DMS53 treated with DMSO at 0.1 percent for 48 hours (cell line): ENCODE measurements around the gene CENPO.

Experiments
- DNase-seq: peaks from one replicate; lab custom pipeline; 2025; ENCODE audit not compliant: unreplicated experiment; lab: John Stamatoyannopoulos, UW

Gene CENPO

DNA sequence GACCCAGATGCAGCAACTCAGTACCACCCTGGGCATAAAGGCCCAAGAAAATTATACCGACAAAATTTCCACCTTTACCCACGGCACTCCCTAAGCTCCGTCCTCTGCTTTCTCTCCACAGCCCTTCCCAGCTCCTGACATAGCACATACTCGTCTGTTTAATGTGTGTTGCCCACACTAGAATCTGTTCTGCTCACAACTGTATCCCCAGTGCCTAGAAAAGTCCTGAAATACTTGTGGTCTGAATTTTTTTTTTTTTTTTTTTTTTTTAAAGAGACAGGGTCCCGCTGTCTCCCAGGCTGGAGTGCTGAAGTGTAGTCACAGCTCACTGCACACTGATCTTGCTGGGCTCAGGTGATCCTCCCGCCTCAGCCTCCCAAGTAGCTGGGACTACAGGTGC, 64.5 kb downstream of the CENPO start:
- DNase-seq = no peak

DNA sequence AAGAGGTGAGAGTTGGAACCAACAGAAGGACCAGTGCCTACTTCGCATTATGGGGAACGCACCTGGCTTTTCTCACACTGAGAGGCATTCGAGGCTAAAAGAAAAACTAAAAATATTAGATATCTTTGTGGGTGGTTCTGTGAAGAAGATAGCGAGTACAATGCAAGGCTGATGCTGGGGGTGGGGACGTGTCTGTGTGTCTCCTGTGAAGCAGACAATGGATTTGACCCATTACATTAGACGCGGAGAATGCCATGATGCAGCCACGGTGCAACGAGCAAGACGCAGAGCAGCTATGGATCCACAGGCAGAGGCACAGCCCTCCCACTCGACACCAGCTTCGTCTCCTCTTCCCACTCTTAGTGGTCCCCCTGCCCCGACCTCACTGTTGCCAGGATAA, 65.8 kb downstream of the CENPO start:
- DNase-seq = no peak

DNA sequence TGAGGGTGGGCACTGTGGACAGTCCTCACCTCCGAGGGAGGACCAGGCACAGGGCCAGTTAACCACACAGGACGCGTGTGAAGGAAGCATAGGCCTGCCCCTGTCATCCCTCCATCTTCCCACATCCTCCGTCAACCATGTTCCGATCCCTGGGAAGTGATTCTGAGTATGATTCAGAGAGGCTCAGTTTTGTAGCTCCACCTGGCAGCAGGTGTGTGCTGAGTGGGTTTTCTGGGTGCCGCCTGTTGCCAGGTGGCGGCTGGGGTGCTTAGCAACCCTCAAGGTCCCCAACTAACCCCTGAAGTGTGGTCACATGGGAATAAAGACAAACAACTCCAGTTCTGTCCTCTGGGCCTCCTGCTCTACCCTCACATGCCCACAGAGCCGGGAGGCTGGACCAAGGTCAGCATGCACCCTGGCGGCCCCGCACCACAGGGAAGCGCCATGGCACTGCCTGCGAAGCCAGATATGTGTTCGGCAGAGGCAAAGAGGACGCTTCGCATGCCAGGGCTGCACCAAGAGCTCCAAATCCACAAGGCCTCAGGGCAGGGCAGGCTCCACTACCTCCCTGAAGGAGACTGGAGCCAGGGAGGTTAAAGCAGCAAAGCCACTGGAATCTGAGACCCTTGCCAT, 66.9 kb downstream of the CENPO start:
- DNase-seq = no peak

DNA sequence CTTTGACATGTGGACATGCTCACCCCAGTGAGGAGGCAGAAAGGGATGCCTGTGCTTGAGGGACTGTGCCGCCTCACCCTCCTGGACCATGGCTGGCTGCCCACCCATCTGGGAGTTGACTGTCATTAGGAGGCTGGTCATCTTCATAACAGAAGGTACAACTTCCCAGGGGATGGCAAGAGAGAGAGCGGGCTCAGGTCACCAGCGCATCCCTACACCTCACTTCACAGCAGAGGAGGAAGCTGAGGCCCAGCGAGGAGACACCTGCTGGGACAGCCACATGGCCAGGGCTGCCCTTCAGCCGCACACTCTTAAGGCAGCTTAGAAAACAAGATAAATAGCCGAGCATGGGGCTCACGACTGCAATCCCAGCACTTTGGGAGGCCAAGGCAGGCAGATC, 67.4 kb downstream of the CENPO start:
- DNase-seq = no peak

DNA sequence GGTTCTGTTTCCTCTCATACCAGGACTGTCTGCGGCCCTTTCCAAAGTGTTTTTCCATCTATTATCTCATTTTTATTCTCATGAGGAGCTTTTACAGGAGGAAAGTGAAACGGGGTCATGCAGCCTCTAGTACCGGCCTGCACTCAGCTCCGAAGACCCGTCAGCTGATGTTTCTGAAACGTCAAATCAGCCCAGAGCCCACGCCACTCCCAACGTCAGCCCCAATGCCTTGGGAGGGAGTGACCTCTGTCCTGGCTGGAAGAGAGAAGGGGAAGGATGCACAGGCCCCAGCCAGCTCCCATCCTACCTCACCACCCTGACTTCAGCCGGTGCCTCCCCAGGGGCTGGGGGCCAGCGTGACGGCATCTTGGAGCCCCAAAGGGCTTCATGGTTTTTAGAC, 68.3 kb downstream of the CENPO start:
- no peak for DNase-seq

DNA sequence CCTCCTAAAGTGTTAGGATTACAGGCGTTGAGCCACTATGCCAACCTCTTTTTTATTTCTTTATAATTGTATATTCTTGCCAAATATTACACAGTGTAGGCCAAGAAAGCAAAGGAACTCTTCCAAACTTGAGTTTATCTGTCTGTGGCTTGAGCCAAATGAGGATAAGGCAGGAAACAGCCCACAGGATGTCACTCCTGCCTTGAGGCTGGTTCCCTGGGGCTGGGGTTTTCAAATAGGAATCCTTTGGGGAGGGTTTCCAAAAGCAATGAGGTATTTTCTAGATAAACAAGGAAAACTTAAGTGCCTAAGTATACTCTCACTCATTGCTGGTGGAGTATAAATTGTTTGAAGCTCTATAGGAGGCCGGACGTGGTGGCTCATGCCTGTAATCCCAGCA, 70.4 kb downstream of the CENPO start:
- DNase-seq = no peak

DNA sequence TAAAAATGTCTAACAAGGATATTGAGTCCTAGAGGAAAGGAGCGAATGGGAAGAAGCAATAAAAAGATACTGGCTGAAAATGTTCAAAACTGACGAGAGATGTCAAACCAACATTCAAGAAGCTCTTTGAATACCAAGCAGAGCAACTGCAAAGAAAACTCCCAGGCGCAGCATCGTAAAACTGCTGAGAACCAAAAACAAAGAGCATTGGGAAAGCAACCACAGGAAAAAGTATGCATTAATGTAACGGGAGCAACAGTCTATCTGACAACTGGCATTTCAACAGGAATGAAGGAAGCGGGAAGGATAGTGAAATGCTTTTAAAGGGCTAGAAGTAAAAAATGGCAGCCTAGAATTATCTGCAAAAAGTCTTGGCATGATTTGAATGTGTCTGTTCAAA, 73.7 kb downstream of the CENPO start:
- DNase-seq = no peak

DNA sequence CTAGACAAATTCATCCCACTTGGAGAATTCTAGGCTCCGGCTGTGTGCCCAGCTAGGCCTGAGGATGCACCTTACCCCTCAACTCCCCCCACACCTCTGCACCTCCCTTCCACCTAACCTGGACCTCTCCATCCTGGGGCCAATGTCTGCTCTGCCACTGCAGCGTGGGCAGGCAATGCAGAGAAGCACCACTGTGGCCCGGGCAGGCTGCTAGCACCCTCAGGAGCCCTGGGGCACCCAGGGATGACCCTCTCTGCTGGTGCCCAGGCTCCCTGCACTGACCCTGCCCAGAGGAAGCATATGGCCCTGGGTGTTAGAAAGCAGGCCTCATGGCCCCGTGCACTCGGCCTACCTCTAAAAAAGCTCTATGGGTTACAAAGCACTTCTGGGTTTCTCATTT, 77.2 kb downstream of the CENPO start:
- no peak for DNase-seq

DNA sequence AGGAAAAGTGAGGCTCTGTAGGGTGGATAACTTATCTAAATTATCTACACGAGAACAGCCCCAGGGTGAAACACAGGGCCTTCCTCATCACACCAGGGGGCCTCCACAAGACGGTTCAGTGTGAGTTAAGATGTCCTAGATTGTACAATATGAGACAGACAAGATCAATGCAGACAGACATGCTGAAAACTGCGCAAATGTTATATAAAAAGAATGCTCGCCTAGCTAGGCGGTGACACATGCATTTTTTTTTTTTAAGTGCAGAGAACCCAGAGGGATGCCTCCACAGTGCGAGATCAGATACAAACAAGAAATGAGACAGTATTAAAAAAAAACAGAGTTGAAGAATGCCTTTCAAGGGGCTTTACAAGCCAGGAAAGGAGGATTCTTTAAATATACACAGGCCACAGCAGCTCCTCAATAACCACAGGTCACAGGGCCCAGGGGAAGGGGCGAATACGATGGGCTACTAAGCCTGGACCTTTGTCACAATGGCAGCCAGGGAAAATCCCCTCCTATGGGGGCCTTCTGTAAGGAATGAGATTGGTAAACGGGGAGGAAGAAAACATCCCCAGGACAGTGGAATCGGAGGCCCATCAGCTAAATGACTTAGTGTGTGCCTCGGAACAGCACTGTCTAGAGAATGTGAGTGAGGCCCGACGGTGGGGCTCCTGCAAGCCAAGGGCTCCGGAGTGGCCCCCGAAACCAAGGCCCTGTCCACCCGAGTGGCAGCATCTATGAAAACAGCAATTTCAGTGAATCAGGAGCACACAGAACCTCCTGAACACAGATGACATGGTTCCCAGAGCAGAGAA, 77.9 kb downstream of the CENPO start:
- DNase-seq = no peak

DNA sequence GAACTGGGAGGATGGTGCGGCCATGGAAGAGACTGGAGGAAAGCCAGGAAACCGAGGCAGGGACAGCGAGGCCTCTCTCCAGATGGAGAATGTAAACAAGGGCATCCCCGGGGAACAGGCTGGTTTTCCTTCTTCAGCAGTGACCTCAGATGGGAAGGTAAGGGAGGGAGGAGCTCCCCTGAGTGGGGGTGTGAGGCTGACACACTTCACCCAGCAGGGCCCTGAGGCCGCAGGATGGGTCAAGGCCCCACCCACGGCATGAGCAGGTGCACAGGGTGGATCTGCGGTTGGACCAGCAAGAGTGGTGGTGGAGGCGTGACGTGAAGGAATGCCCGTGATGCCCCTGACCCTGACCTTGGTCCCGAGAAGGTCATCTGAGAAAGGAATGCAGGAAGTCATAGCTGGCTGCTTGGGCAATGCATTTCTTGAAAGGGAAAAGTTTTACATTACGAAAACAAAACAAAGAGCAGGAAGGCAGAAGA, 78.7 kb downstream of the CENPO start:
- no peak for DNase-seq
